ENCODE results near the gene ERCC3.

Gene ERCC3

GRCh38 chr2:127283275-127283674 lies 10.7 kb downstream of the ERCC3 start:
- no peak for DNase-seq (ENCODE audit: low read depth)
- TF ChIP-seq CTCF (IDR thresholded peaks at IDR 0.05; ENCODE audit: low read depth, low read length, missing control alignments): no peak
- H3K4me3 ChIP-seq (ENCODE audit: low read depth, low read length): no peak overlapping the region

GRCh38 chr2:127280693-127281092 lies 13.3 kb downstream of the ERCC3 start:
- DNase-seq (ENCODE audit: low read depth): no peak
- no peak overlapping the region for H3K4me3 ChIP-seq (ENCODE audit: low read depth, low read length)
- no peak for TF ChIP-seq CTCF (IDR thresholded peaks at IDR 0.05; ENCODE audit: low read depth, low read length, missing control alignments)

DNA sequence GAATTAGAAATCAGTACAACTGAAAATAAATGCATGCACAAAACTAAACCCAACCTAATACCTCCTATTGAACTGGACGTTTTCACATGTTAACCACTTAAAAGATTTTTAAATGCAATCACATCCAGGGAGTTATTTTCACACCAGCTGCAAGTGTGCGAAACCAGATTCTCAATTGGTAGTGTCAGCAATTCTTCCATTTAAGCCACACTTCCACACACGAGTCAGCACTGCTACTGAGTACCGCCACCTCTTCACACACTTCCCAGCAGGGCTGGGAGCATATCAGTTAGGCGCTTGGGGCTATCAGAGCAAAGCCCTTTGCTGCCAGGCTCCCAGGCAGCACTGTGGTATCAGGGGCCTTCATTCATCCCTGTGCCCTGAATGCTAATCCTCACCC lies 14.2 kb downstream of the ERCC3 start:
- no peak for TF ChIP-seq CTCF (IDR thresholded peaks at IDR 0.05; ENCODE audit: low read depth, low read length, missing control alignments)
- H3K4me3 ChIP-seq (ENCODE audit: low read depth, low read length): no peak overlapping the region
- no peak for DNase-seq (ENCODE audit: low read depth)

GRCh38 chr2:127278959-127279358 lies 15.0 kb downstream of the ERCC3 start:
- no peak for DNase-seq (ENCODE audit: low read depth)
- no peak for TF ChIP-seq CTCF (IDR thresholded peaks at IDR 0.05; ENCODE audit: low read depth, low read length, missing control alignments)
- no peak overlapping the region for H3K4me3 ChIP-seq (ENCODE audit: low read depth, low read length)

GRCh38 chr2:127277028-127277427 lies 16.9 kb downstream of the ERCC3 start:
- no peak for DNase-seq (ENCODE audit: low read depth)
- no peak for TF ChIP-seq CTCF (IDR thresholded peaks at IDR 0.05; ENCODE audit: low read depth, low read length, missing control alignments)
- H3K4me3 ChIP-seq (ENCODE audit: low read depth, low read length): no peak overlapping the region

DNA sequence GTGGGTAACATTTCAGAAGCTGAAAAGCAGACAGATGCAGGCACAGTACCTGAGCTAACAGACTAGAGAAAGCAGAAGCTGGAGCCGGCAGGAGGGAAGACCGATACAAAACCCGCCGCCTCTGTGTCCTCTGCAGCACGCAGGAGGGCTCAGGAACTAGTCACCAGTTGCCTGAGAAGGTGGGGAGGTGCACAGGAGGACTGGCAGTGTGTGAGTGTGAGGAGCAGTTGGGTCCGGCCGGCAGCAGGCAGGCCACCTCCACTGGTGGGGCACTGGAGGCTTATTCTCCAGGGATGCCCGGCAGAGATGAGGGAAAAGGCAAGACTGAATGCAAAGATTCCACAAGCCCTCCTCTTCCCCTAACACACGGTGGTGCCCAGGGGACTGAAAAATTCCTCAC lies 18.2 kb downstream of the ERCC3 start:
- H3K4me3 ChIP-seq (ENCODE audit: low read depth, low read length): no peak overlapping the region
- DNase-seq (ENCODE audit: low read depth): no peak
- no peak for TF ChIP-seq CTCF (IDR thresholded peaks at IDR 0.05; ENCODE audit: low read depth, low read length, missing control alignments)

DNA sequence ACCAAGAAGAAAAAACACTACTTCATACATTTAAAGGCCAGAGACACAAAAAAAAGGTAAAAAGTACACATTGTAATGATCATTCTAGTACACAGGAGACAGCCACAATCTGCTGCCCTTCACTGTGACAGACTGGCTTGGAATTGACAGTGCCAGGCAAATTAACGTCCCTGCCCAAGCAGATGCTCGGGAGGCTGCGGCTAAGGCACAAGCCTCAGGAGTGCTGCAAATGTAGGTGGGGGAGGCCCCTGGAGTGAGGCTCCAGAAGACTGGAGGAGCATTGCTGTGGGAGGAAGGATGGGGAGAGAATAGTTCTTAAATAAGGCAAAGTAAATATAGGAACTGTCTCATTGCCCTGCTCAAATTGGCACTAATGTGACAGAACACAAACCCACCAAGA lies 18.6 kb downstream of the ERCC3 start:
- no peak overlapping the region for H3K4me3 ChIP-seq (ENCODE audit: low read depth, low read length)
- no peak for TF ChIP-seq CTCF (IDR thresholded peaks at IDR 0.05; ENCODE audit: low read depth, low read length, missing control alignments)
- no peak for DNase-seq (ENCODE audit: low read depth)
